ENCODE data around the gene FUT6.

FUT6 gene

DNA sequence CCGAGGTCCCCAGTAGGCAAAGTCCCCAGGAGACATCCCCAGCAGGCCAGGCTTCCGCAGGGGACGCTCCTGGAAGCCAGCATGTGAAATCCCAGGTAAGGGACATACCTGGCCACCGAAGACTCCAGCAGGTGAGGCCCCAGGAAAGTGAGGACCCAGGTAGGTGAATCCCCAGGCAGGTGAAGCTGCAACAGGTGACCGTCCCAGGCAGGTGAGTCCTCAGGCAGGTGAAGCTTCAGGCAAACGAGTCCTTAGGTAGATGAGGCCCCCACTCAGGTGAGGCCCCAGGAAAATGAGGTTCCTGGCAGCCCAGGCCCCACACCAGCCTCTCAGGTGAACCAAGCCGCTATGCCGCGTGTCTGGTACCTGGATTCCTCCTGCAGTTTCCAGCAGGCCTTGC, 8.3 kb downstream of the FUT6 start:
- H3K36me3 ChIP-seq (ENCODE audit: control insufficient read depth in 1 of 2, insufficient read depth in 2 of 2, low read length in 2 of 2) = no peaks in the 10 kb centered on the region

DNA sequence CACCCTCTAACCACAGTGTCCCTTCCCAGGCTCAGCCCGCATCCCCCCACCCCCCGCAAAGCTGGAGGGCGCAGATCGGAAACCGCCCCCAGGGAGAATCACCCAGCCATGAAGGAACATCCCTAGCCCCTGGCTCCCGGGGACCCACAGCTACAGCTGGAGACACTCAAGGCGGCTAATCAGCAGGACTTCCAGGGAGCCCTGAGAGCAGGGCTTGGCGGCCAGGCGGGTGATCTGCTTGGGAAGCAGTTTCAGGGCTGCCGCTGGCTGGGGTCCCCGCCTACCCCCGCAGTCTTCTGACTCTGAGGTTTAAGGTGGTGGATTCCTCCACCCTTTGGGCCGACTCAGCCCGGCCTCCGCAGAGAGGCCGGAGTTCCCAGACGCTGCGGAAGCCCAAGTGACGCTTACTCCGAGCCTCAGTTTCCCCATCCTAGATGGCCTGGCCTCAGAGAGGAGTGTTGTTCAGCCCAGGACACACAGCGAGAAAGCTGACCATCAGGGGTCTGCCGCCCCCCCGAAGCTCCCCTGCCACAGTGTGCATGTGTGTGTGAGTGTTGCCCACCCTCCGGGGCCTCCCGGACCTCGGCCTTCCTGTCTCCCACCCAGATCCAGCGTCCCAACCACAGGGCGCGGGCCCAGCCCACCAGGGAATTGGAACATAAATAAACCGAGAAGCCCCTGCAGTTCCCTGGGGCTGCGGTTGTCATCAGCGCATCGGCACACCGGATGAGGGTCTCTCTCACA, 9.8 kb downstream of the FUT6 start:
- peak overlapping the region; percentile 42 for H2BK12ac ChIP-seq (ENCODE audit: low read length)
- no peaks in the 10 kb centered on the region for H3K27me3 ChIP-seq (ENCODE audit: insufficient read depth, low read length)
- peak overlapping the region; percentile 51 for H4K91ac ChIP-seq (ENCODE audit: low read depth, low read length)
- no peak overlapping the region for H3K4ac ChIP-seq (ENCODE audit: low read depth, low read length)
- no peak overlapping the region for H3K23ac ChIP-seq (ENCODE audit: low read length)
- peaks cover 11 to 17% of the 10 kb centered on the region in 2 experiments for H3K4me1 ChIP-seq (ENCODE audit: control insufficient read depth in 1 of 2, insufficient read depth in 2 of 2, low read length in 2 of 2)
- no peak overlapping the region for H2AK5ac ChIP-seq (ENCODE audit: low read length)
- peak overlapping the region; percentile 30 for H3K14ac ChIP-seq (ENCODE audit: low read length)
- no peaks in the 10 kb centered on the region for H3K36me3 ChIP-seq (ENCODE audit: control insufficient read depth in 1 of 2, insufficient read depth in 2 of 2, low read length in 2 of 2)
- peaks cover 4% of the 10 kb centered on the region for H3K79me2 ChIP-seq (ENCODE audit: control insufficient read depth, insufficient read depth, low read length, poor library complexity)
- peak overlapping the region; percentile 46 for H4K12ac ChIP-seq (ENCODE audit: low read depth, low read length)
- no peak overlapping the region for H3K9ac ChIP-seq (ENCODE audit: low read length)
- H2BK120ac ChIP-seq (ENCODE audit: insufficient read depth, low read length, poor library complexity) = no peak overlapping the region
- peak overlapping the region; percentile 71 for H3K4me2 ChIP-seq (ENCODE audit: low read length)
- peak overlapping the region; percentile 74 for H4K8ac ChIP-seq (ENCODE audit: low read depth, low read length)
- peak overlapping the region; percentile 30 for H3K18ac ChIP-seq (ENCODE audit: low read length)
- no peak for DNase-seq
- H3K27ac ChIP-seq (ENCODE audit: low read depth, low read length) = no peak overlapping the region
- H3K9me3 ChIP-seq (ENCODE audit: insufficient read depth, low read depth, low read length) = no peaks in the 10 kb centered on the region
- H2AFZ ChIP-seq (ENCODE audit: insufficient read depth, low read length, poor library complexity) = peak overlapping the region; percentile 19
- WGBS (ENCODE audit: extremely low coverage, insufficient coverage, insufficient read length) = no CpG with 5 or more reads among the region's 34 CpGs
- H3K4me3 ChIP-seq (ENCODE audit: low read depth, low read length) = no peak overlapping the region
- peaks cover 15% of the 10 kb centered on the region for H3K79me1 ChIP-seq (ENCODE audit: low read length)
- H2BK5ac ChIP-seq (ENCODE audit: low read depth, low read length, poor library complexity) = peak overlapping the region; percentile 9

More for the DNA sequence above, 8.3 kb downstream of the FUT6 start:
- Histone ChIP-seq H2AK5ac (ENCODE audit: low read length) (no peak overlapping the region), H2BK5ac (ENCODE audit: low read depth, low read length, poor library complexity) (no peak overlapping the region), H3K27me3 (ENCODE audit: insufficient read depth, low read length) (no peaks in the 10 kb centered on the region), H3K4me3 (ENCODE audit: low read depth, low read length) (no peak overlapping the region), H2BK120ac (ENCODE audit: insufficient read depth, low read length, poor library complexity) (no peak overlapping the region), H3K4ac (ENCODE audit: low read depth, low read length) (no peak overlapping the region), H3K4me1 (ENCODE audit: control insufficient read depth in 1 of 2, insufficient read depth in 2 of 2, low read length in 2 of 2) (peaks cover 11 to 17% of the 10 kb centered on the region in 2 experiments), H3K4me2 (ENCODE audit: low read length) (no peak overlapping the region), H4K8ac (ENCODE audit: low read depth, low read length) (no peak overlapping the region), H3K79me2 (ENCODE audit: control insufficient read depth, insufficient read depth, low read length, poor library complexity) (peaks cover 4% of the 10 kb centered on the region), H3K18ac (ENCODE audit: low read length) (no peak overlapping the region), H3K27ac (ENCODE audit: low read depth, low read length) (no peak overlapping the region), H3K79me1 (ENCODE audit: low read length) (peaks cover 15% of the 10 kb centered on the region), H3K23ac (ENCODE audit: low read length) (no peak overlapping the region), H4K12ac (ENCODE audit: low read depth, low read length) (no peak overlapping the region), H3K14ac (ENCODE audit: low read length) (no peak overlapping the region), H2AFZ (ENCODE audit: insufficient read depth, low read length, poor library complexity) (no peak overlapping the region), H4K91ac (ENCODE audit: low read depth, low read length) (no peak overlapping the region), H3K9ac (ENCODE audit: low read length) (no peak overlapping the region), H2BK12ac (ENCODE audit: low read length) (no peak overlapping the region), H3K9me3 (ENCODE audit: insufficient read depth, low read depth, low read length) (peaks cover 1% of the 10 kb centered on the region)
- no CpG with 5 or more reads among the region's 9 CpGs for WGBS (ENCODE audit: extremely low coverage, insufficient coverage, insufficient read length)
- DNase-seq = no peak

DNA sequence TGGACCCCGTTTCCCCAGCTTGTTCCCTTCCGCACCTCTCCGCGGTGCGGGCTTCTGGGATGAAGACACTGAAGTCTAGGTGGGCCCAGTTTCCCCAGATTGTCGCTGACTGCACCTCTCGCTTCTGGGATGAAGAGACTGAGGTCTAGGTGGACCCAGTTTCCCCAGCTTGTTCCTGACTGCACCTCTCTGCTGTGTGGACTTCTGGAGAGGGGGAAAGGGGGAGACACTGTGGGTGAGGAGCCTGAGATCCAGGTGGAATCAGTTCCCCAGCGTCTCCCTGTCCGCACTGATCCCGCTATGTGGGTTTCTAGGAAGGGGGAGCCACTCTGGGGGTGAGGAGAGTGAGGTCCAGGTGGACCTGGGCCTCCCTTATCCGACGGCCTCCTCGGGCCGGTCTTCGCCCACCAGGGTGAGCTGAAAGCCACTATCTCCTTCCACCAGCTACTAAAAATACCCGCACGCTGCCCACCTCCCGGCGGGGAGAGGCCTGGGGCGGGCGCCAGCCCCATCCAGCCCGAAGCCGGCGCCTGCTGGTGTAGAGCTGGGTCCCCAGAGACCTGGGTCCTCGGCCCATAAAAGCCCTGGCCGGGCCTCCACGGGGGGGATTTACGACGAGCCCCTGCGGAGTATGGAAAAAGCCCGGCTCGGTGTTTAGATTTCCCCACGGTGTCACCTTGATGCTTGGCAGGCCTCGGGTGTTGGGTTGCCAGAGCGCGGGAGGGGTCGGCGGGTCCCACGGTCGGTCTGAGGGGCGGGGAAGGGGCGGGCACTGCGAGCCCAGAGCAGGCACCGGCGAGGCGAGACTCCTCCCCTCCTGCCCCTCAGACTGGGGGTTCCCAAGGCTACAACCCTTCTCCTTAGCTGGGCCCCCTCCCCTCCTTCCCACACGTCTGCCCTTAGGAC, 10.6 kb downstream of the FUT6 start:
- Histone ChIP-seq H4K91ac (ENCODE audit: low read depth, low read length) (peak overlapping the region; percentile 91), H3K18ac (ENCODE audit: low read length) (peak overlapping the region; percentile 89), H2BK12ac (ENCODE audit: low read length) (peak overlapping the region; percentile 42), H4K8ac (ENCODE audit: low read depth, low read length) (peak overlapping the region; percentile 86), H2AK5ac (ENCODE audit: low read length) (peak overlapping the region; percentile 91), H3K14ac (ENCODE audit: low read length) (peak overlapping the region; percentile 89), H3K23ac (ENCODE audit: low read length) (no peak overlapping the region), H2BK5ac (ENCODE audit: low read depth, low read length, poor library complexity) (peak overlapping the region; percentile 71), H3K4me3 (ENCODE audit: low read depth, low read length) (peak overlapping the region; percentile 77), H3K79me1 (ENCODE audit: low read length) (peaks cover 15% of the 10 kb centered on the region), H3K27ac (ENCODE audit: low read depth, low read length) (peak overlapping the region; percentile 75), H3K4me2 (ENCODE audit: low read length) (peak overlapping the region; percentile 71), H2AFZ (ENCODE audit: insufficient read depth, low read length, poor library complexity) (peak overlapping the region; percentile 81), H2BK120ac (ENCODE audit: insufficient read depth, low read length, poor library complexity) (peak overlapping the region; percentile 79), H3K4ac (ENCODE audit: low read depth, low read length) (peak overlapping the region; percentile 56), H4K12ac (ENCODE audit: low read depth, low read length) (peak overlapping the region; percentile 87), H3K27me3 (ENCODE audit: insufficient read depth, low read length) (no peaks in the 10 kb centered on the region), H3K9me3 (ENCODE audit: insufficient read depth, low read depth, low read length) (peaks cover 1% of the 10 kb centered on the region), H3K9ac (ENCODE audit: low read length) (peak overlapping the region; percentile 88), H3K4me1 (ENCODE audit: control insufficient read depth in 1 of 2, insufficient read depth in 2 of 2, low read length in 2 of 2) (peaks cover 11 to 17% of the 10 kb centered on the region in 2 experiments), H3K79me2 (ENCODE audit: control insufficient read depth, insufficient read depth, low read length, poor library complexity) (peaks cover 4% of the 10 kb centered on the region), H3K36me3 (ENCODE audit: control insufficient read depth in 1 of 2, insufficient read depth in 2 of 2, low read length in 2 of 2) (no peaks in the 10 kb centered on the region)
- no CpG with 5 or more reads among the region's 47 CpGs for WGBS (ENCODE audit: extremely low coverage, insufficient coverage, insufficient read length)
- DNase-seq = no peak

DNA sequence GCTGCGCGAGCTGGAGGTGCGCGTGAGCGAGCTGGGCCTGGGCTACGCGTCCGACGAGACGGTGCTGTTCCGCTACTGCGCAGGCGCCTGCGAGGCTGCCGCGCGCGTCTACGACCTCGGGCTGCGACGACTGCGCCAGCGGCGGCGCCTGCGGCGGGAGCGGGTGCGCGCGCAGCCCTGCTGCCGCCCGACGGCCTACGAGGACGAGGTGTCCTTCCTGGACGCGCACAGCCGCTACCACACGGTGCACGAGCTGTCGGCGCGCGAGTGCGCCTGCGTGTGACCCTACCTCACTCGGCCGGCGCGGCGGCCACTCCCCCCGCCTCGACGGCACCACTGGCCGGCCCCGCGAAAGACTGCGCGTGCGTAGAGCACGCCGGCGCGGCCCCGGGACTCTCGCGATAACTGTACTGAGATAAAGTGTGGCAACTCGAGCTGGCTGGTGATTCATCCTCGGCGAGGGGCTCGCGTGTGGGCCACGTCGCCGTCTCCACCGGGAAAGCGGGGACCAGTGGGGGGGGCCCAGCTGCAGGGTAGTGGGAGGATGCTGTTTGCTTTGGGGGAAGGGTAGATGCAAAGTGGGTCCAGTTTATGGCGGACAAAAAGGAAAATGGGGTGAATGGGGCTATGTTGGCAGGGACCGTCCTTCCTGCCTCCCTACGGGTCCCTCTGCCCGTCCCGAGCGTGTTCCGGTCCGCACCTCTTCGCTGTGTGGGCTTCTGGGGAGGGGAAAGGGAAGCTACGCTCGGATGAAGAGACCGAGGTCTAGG, 11.4 kb downstream of the FUT6 start:
- H2AK5ac ChIP-seq (ENCODE audit: low read length) = peak overlapping the region; percentile 91
- peak overlapping the region; percentile 75 for H3K27ac ChIP-seq (ENCODE audit: low read depth, low read length)
- peak overlapping the region; percentile 87 for H4K12ac ChIP-seq (ENCODE audit: low read depth, low read length)
- peak overlapping the region; percentile 2 for H2BK12ac ChIP-seq (ENCODE audit: low read length)
- H4K8ac ChIP-seq (ENCODE audit: low read depth, low read length) = peak overlapping the region; percentile 86
- peaks cover 4% of the 10 kb centered on the region for H3K79me2 ChIP-seq (ENCODE audit: control insufficient read depth, insufficient read depth, low read length, poor library complexity)
- H2AFZ ChIP-seq (ENCODE audit: insufficient read depth, low read length, poor library complexity) = peak overlapping the region; percentile 33
- no peaks in the 10 kb centered on the region for H3K27me3 ChIP-seq (ENCODE audit: insufficient read depth, low read length)
- peak overlapping the region; percentile 79 for H2BK120ac ChIP-seq (ENCODE audit: insufficient read depth, low read length, poor library complexity)
- H3K79me1 ChIP-seq (ENCODE audit: low read length) = peaks cover 15% of the 10 kb centered on the region
- peak overlapping the region; percentile 56 for H3K4ac ChIP-seq (ENCODE audit: low read depth, low read length)
- H2BK5ac ChIP-seq (ENCODE audit: low read depth, low read length, poor library complexity) = peak overlapping the region; percentile 71
- no peaks in the 10 kb centered on the region for H3K36me3 ChIP-seq (ENCODE audit: control insufficient read depth in 1 of 2, insufficient read depth in 2 of 2, low read length in 2 of 2)
- H3K4me3 ChIP-seq (ENCODE audit: low read depth, low read length) = peak overlapping the region; percentile 77
- H3K9ac ChIP-seq (ENCODE audit: low read length) = peak overlapping the region; percentile 88
- H3K23ac ChIP-seq (ENCODE audit: low read length) = no peak overlapping the region
- H3K18ac ChIP-seq (ENCODE audit: low read length) = peak overlapping the region; percentile 89
- H3K9me3 ChIP-seq (ENCODE audit: insufficient read depth, low read depth, low read length) = peaks cover 2% of the 10 kb centered on the region
- H4K91ac ChIP-seq (ENCODE audit: low read depth, low read length) = peak overlapping the region; percentile 91
- H3K4me1 ChIP-seq (ENCODE audit: control insufficient read depth in 1 of 2, insufficient read depth in 2 of 2, low read length in 2 of 2) = peaks cover 11 to 17% of the 10 kb centered on the region in 2 experiments
- peak overlapping the region; percentile 89 for H3K14ac ChIP-seq (ENCODE audit: low read length)
- peak overlapping the region; percentile 71 for H3K4me2 ChIP-seq (ENCODE audit: low read length)
- peak; percentile 83 to 85 for DNase-seq
- WGBS (ENCODE audit: extremely low coverage, insufficient coverage, insufficient read length) = no CpG with 5 or more reads among the region's 91 CpGs

Measured in trophoblast cell (in vitro differentiated cells and primary cell).